ENCODE data around the gene IL1RL1.

The IL1RL1 gene

DNA sequence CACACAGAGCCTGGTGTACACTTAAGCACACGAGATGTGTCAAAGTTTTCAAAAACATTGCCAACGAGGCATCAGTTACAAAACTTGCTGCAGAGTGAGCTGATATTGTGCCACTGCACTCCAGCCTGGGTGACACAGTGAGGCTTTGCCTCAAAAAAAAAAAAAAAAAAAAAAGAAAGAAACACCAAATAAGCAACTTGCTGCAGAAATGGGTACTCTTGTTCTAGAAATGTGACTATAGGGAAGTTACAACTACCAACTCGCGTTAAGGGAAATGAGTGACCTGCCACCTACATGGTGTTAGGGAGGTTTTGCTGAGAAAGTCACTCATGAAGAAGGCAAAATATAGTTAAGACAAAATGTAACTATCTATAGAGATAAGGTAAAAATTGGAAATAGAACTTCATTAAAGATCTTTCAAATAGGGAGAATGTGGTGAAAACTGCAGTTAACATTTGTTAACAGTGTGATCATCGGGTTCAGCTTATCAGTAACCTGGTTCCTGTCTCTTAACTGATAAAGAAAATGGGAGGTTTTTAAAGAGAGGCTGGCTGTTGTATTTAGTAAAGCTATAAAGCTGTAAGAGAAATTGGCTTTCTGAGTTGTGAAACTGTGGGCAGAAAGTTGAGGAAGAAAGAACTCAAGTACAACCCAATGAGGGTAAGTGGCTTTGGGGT lies at the start of gene IL1RL1:
TSS of gene IL1RL1 (plus strand) at position 600 of the 677 bp plus-strand sequence. CDS start 26,702 bp downstream, outside the sequence.
- no peak for DNase-seq

DNA sequence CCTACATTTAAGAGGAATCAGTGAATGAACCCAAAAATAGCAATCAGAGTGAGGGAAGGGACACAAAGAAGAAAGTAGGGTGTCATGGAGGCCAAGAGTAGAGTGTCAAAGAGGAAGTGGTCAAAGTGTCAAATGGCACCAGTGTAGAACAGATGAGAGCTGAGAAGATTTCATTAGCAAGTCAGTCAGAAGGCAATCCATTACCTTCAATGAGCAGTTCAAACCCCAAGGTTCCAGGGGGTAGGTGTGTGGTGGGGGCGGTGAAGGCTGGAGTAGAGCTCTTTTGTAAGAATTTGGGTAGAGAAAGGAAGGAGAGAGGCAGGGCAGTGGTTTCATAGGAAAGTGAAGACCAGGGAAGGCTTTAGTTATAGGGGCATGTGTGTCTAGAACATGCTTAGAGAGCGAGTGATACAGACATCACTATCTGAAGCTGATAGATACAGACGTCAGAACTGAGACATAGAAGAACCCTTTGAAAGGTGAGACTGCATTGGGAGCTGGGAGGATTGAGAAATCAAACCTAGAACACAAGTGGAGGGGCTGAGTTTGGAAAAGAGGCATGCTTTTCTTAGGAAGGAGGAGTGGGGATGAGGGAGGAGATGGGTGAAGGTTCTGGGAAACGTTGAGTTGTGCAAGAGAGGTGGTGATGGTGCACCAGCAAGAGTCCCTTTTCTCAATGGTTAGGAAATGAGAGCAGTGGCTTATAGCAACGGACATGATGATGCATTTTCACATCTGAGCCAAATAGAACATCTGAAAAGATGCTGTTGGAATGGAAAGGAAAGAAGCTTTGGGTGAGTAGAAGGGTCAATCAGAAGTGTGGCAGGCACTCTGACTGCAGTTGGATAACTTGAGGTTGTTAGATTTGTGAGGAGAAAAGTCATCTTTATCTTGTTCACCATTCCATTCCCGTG lies 48.9 kb upstream of the IL1RL1 start:
- no peak for DNase-seq

DNA sequence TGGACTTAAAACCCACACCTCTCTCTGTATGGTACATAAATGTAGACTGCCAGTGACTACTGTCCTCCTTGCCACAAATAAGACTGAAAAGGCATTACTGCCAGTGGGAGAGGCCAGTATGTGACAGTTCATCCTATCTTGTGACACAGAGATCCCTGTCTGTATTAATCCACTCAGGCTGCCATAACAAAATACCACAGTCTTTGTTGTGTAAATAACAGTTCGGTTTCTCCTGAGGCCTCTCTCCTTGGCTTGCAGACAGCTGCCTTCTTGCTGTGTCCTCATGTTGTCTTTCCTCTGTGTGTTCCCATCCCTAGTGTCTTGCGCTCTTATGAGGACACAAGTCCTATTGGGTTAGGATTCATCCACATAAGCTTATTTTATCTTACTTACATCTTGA lies 46.4 kb upstream of the IL1RL1 start:
- DNase-seq: no peak

DNA sequence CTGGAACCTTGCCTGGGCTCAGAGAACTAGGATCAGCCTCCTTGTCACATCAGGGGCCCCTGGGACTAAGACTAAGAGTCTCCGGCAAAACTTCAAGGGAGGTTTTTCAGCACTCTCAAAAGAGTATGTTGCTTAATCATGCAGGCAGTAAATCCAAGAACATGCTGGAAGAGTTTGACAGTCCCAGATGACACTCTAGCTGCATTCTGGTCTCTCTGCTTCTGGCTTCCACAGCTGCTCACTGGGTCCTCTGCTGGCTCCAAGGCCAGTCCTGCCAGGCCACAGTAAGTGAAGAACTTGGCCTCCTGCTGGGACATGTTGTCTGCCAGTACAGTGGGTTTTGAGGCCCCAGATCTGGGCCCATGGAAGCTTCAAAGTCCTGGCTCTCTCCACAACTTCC lies 45.2 kb upstream of the IL1RL1 start:
- no peak for DNase-seq

DNA sequence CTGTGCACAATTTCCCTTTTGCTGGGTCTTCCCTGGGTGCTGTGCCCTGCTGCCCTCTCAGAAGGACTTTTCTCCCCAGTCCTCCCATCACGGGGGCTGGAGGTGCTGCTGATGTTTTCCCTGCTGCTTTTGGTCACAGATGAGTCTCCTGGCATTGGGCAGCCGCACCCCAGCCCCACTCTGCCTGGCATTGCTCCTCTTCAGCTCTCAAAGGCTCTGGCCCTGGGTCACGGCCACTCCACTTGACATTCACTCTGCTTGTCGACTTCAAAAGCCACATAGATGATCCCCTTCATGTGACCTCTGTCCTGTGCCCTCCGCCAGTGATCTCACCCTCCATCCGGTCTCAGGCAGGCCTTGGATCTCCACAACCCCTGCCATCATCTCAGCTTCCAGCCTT lies 43.6 kb upstream of the IL1RL1 start:
- no peak for DNase-seq

DNA sequence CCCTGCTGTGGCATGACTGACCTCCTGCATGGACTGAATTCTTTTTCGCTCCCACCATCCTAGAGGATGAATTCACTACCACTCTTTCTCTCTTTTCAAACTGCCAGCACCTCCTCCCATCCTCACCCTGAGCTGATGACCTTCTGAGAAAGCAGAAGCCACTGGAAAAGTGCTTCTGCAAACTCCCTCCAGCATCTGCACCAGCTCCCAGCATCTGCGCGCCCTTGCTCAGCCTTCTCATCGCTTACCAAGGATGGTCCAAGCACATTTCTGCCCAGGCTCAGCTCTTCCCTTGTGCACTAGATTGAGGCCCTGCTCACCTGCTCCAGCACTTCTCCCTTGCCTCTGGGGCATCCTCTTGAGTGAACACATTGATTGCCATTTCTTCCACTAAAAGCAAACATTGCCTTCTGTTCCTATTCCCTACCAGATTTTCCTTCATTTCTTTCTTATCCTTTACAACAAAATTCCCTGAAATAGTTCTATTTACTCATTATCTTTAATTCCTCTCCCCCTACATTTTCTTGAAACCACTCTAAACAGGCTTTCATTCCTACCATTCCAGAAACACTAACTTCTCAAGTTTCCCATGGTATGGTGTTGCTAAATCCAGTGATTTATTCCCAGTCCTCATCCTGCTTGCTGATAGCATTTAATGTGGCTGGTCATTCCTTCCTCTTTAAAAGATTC lies 42.7 kb upstream of the IL1RL1 start:
- DNase-seq: no peak

DNA sequence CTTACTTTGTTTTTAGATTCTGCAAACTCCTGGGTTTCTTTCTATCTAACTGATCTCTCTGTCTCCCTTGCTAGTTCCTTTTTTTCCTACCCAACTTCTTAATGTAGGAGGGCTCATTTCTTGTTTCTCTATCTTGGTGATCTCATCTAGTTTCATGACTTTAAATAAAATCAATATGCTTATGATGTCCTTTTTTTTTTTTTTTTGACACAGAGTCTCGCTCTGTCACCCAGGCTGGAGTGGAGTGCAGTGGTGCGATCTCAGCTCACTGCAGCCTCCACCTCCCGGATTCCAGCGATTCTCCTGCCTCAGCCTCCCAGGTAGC lies 42.2 kb upstream of the IL1RL1 start:
- no peak for DNase-seq

DNA sequence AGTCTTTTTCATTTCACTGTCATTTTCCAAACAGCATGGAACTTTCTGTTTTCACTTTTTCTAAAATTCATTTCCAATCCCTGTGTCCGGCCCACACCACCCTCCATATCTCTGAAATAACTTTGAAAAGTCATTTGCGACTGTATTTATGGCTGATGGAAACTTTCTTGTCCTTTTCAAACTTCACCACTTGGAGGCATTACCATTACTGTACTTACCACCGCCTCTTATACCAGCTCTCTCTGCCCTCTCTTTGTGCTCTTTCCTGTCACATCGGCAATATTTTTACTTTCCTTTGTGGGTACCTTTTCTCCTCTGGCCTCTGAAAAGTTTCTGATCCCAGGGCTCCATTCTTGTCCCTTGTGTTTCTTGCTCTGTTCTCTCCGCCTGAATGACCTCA lies 39.5 kb upstream of the IL1RL1 start:
- DNase-seq: no peak

DNA sequence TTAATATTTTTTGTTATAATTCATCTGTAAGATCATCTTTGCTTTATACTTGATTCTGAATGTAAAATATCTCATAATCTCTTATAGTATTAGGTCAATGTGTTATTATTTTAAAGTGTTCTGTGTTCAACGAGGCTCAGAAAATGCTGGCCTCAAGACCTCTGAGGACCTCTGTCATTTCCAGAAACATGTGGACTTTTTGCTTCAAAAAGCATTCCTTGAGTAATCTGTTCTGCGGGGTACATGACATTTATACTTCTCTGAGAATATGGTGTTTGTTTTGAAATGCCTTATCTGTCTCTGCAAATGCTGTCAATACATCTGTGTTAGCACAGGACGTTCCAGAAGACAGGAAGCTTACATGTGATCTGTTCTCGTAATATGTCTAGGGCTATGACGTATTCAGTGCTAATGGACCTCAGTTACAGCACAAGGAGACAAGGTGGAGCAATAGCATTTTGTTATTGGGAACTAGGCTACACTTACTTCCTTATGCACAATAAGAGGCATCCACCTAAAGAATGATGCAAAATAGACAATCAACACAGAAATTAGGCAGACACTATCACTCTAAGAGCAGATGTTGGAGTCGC lies 37.6 kb upstream of the IL1RL1 start:
- no peak for DNase-seq

DNA sequence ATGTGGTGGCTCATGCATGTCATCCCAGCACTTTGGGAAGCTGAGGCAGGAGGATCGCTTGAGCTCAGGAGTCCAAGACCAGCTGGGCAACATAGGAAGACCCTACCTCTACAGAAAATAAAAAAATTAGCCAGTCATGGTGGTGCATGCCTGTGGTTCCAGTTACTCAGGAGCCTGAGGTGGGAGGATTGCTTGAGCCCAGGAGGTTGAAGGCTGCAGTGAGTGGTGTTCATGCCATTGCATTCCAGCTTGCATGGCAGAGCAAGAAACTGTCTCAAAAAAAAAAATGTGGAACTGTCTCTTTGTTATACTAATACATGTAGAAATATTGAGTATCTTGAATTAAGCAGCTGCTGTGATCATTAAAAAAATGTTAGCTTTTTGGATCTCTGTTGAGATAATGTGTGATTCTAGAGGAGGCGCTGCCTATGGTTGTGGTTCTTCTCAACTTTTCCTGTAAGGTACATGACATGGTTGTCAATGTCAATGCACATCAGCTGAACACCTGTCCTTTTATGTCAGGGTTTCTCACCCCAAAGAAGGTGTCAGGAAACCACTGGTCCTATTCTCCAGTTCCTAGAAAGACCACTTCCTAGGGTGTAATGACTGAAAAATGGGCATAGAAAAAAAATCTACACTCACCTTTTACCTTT lies 34.7 kb upstream of the IL1RL1 start:
- no peak for DNase-seq

DNA sequence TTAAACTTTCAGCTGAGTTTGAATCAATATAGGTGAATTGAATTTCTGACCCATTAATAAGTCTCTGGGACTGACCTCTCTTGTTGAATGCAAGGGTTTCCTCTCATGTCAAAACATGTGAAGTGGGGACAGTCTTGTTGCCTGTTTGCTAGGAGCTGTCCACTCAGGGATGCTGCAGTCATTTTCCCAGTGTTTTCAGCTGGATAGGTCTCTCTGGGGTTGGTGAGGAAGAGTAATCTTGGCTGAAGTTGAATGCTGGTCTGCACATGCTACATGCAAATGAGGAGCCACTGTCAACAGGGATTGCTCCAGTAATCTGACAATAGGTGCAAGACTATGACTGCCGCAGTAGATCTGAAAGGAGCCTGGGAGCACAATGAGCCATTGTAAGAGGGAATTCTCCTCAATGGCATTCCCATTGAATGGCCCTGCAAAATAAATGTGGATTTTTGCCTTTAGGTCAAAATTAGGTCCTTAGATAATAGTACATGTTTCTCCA lies 34.1 kb upstream of the IL1RL1 start:
- DNase-seq: no peak

DNA sequence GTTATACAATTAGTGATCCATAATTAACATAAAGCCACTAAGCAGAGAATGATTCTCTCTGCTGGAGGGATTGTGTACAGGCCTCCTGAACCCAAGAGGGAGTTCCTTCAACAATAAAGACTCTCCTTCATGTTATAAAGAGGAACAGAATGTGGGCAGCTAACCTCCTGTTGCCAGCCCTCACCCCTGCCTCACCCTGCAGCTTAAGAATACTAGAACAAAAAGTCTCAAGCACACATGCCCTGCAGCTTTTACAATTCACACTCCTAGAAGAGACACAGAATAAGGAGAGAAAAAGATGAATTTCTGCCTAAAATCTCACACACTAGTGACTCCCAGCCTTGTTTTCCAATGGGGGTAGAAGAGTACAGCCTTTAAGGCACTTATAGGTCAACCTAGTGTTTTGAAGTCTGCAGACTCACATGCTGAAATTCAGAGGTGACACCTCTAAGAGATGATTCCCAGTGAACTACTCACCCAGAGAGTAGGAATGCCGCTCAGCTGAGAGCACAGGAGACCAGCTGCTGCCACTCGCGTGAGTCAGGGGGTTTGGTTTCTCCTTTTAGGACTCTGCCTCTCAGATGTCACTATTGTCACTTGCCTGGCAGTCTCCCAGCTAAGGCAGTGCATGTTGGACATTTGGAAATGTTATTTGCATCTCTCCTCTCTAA lies 32.5 kb upstream of the IL1RL1 start:
- DNase-seq: no peak

DNA sequence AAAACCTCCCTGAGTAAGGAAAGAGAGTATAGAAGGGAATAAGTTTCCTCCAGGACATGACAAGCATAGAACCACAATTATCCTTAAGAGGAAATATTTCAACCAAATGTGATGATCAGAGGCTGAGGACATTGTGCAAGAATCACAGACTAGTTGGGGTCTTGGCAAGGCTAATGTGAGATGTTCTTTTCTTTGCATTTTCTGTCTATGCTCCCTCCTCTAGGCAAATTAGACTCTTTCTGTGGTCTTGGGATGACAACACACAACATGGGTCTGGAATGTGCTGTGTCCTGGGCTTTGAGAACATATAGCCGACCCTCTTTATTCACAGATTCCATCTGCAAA lies 32.0 kb upstream of the IL1RL1 start:
- no peak for DNase-seq

DNA sequence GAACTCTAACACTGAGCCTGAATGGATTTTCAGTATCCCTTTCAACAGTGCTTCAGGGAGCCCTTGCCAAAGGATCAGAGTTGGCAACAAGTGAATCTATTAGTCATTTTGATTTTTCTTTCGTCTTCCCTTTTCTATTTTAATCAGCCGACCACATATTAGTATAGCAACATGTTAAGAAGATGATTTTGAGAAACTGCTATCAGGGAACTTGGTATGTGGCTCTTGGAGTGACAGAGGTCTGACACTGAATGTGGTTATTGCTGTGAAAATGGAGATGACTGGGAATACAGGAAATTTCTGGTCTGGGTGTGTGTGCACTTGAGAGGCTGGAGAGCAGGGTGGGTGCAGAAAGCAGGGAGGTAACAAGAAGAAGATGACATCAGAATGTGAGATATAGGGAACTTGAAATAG lies 28.7 kb upstream of the IL1RL1 start:
- DNase-seq: no peak

DNA sequence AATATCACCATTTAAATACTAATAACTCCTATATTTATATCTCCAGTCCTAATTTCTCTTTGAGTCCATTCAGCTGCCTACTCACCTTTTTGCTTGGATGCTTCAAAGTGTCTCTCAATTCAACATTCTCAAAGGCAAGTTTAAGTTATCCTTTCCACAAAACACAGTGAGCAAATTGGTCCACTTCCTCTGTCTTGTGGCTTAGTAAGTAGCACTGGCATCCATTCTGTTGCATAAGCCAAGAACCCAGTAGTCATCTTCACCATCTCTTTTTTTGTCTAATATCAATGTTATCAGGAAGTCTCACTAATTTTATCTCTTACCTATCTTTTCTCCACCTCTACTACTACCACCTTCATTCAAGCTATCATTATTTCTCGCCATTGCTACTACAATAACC lies 27.4 kb upstream of the IL1RL1 start:
- DNase-seq: no peak

DNA sequence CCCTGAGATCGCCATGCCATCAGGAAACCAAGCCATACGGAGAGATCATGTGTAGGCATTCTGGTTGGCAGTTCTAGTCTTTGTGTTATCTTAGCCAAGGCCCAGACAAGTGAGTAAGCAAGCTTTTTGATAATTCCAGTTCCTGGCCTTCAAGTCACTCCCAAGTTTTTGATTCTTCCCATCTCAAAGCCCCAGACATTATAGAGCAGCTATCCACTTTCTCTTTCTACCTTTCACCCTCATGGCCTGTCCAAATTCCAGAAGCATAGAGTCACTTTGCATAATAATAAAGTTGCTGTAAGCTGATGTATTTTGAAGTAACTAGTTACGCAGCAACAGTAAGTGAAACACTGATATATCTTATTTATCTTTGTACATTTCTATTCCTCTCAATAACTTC lies 26.8 kb upstream of the IL1RL1 start:
- no peak for DNase-seq

DNA sequence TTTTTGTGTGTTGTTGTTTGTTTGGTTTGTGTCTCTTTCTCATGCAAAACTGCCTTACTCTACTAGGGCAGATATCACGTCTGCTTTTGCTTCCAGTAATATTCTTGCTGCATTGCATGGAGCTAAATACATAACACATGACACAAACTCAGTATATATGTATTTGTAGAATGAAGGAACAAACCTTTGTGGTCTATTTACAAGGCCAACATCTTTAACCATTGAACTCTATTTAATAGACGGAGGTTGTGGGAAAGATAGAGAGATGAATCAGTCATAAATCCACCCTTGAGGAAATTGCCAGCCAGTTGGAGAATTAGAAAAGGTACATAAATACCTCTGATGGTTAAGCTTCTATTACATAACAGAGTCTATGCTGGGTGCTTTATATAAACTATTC lies 26.0 kb upstream of the IL1RL1 start:
- no peak for DNase-seq

DNA sequence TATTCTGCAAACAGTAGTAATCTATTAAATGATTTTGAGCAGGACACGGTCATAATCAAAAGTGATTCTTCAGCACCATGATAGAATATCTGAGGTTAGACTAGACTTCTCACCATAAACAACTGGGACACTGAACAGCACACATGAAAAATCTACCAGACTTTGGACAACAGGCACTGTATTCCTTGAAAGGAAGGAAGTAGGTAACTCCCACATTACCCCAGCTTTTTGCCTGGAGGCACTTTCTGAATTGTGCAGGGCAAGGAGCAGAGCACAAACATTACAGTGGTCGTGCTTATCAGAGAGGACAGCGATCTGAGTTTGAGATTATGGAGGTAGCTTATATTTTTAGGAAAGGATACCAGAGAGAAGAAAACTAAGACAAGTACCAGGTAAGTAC lies 25.3 kb upstream of the IL1RL1 start:
- no peak for DNase-seq

DNA sequence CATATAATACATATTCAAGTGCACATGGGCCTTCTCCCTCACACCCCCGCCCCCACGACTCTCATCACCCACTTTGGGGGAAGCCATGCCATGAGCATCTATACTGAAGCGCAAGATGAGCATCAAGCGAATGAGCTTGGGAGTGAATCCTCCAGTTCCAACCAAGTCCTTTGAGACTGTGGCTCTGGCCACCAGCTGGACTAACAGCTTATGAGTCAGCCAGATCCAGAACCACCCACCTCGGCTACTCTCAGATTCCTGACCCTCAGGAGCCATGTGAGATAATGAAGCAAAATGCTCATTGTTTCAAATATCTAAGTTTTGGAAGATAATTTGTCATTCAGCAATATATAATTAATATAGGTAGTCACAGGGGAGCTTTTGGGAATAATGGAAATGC lies 22.2 kb upstream of the IL1RL1 start:
- DNase-seq: no peak

DNA sequence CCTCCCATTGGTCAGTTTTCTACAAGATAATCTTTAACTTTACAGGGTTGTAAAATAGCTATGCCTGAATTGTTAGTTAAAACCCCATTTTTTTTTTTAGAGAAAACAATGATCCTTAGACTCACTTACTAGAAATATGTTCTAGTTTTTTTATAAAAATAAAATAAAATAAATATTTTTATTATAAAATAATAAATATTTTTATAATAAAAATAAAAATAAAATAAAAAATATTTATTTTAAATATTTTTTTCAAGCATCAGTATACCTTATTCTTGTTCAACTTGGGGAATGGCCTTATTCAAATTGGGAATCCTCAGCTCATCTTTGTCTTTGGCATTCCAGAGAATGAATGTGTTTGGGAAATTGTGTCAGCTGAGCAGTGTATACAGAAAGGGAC lies 20.8 kb upstream of the IL1RL1 start:
- no peak for DNase-seq

DNA sequence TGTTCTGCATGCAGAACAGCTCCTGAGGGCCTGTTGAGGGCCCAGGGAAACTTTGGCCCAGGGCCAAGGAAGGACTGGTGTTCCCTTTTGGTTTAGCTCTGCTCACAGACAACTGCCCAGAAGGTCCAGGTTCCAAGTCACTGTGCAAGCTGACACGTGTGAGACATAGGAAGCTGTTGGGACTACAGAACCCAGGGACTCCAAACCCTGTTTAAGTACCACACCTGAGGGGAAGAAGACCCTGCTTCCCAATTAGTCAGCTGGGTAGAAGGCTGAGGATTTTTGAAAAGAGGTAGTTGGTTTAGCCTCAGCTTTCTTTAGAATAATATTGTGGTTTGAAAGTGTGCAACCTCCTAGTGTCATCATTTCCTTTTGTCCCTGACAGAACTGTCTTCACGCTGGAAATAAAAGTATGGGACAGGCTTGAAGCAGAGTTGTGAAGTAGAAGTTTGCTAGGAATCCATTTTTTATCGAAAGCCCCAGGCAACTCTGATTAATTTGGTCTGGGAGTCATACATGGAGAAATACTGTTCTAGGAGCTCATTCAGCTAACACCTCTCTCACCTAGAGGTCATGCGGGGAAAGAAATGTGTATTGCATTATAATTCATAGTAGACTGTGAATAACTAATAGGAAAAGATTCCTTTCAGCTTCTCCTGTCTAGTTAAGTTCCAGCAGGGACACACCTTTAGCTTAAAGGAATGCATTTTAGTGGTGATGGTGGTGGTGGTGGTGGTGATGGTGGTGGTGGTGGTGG lies 19.9 kb upstream of the IL1RL1 start:
- peak; percentile 3 to 24 for DNase-seq

All from SHP77 (cell line).